MCF 10A (cell line): ENCODE measurements around the gene PDCD5. TPM values are rescaled to one million over a fixed set of nuclear protein-coding genes. Genes with fewer than 3 reads are reported as not detected.
A peak's percentile ranks its signal among the peaks of the same experiment; 100 is the strongest.

Experiments
- BruUV-seq: library from RNA; stranded (reverse); fragments of 400-500 nt; replicated peaks from 2 replicates; lab custom pipeline; 2021; lab: Mats Ljungman, UMichigan
- CTCF ChIA-PET: fragments of 300-600 bp; sonication (Branson Sonifier 250); formaldehyde crosslinking; extraction: SDS; loops from one replicate; lab custom pipeline; 2021; ENCODE audit warnings: antibody characterized with exemption, inconsistent platforms; lab: Yijun Ruan, JAX
- POLR2A ChIA-PET: fragments of 300-600, 350-650 bp; sonication (Branson Sonifier 250); formaldehyde crosslinking; extraction: SDS; loops from one replicate; lab custom pipeline; 2020; ENCODE audit warnings: antibody characterized with exemption, inconsistent platforms; lab: Yijun Ruan, JAX
- DNase-seq: peaks from one replicate; pipeline ENCODE4 v3.0.0-alpha.2; 2018; ENCODE audit not compliant: unreplicated experiment
- H3K27ac Mint-ChIP-seq: one replicate; pipeline ENCODE4 v1.8.0; 2022; ENCODE audit warnings: mild to moderate bottlenecking, low read depth, mixed read lengths; ENCODE audit not compliant: unreplicated experiment
- H3K27me3 Mint-ChIP-seq: one replicate; pipeline ENCODE4 v1.8.0; 2022; ENCODE audit warnings: mixed read lengths; ENCODE audit not compliant: insufficient read depth, unreplicated experiment
- H3K36me3 Mint-ChIP-seq: one replicate; pipeline ENCODE4 v1.8.0; 2022; ENCODE audit warnings: mild to moderate bottlenecking, moderate library complexity, mixed read lengths; ENCODE audit not compliant: insufficient read depth, unreplicated experiment
- H3K4me1 Mint-ChIP-seq: one replicate; pipeline ENCODE4 v1.8.0; 2022; ENCODE audit warnings: mixed read lengths; ENCODE audit not compliant: insufficient read depth, unreplicated experiment
- H3K4me3 Mint-ChIP-seq: one replicate; pipeline ENCODE4 v1.8.0; 2022; ENCODE audit warnings: mild to moderate bottlenecking, moderate library complexity, mixed read lengths; ENCODE audit not compliant: unreplicated experiment
- H3K9me3 Mint-ChIP-seq: one replicate; pipeline ENCODE4 v1.8.0; 2022; ENCODE audit warnings: mixed read lengths; ENCODE audit not compliant: unreplicated experiment
- intact Hi-C: fragments of 100-400 bp; cut with micrococcal nuclease; formaldehyde crosslinking; loops from 2 replicates; pipeline ENCODE4 v1.14.1; 2022
- total RNA-seq: library from RNA; stranded (reverse); gene quantifications from 2 replicates; pipeline ENCODE4 v1.2.3, GENCODE V29; 2022
- TF ChIP-seq, protein P1 (sequence below): fragments of 200-600 bp; IDR thresholded peaks from one replicate; pipeline ENCODE4 v1.8.0; 2022; ENCODE audit warnings: antibody characterized with exemption, mild to moderate bottlenecking; ENCODE audit not compliant: unreplicated experiment

Gene PDCD5
- total RNA-seq, 1 experiment from 2014 or later: 261 TPM

DNA sequence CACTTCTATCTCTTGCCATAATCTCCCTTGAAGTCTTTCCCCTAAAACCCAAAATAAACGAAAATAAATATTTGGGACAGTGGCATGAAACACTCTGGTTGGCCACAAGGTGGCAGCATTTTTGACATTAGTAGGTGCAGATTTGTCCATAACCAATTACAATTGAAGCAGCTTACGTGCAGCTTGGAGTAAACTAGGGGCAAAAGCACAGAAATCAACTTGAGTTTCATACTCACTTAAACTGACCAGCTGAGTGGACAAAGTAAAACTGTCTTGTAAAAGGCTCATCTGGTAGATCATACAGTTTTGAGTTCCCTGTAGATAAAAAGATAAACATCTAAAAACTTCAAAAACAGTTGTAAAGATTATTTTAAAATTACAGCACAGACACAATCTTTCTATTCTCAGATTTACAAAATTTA lies 18.8 kb downstream of the PDCD5 start:
- peak; percentile 69 for DNase-seq
- BruUV-seq: no TSS peak
- H3K27ac Mint-ChIP-seq: peak overlapping the region; percentile 22
- H3K4me1 Mint-ChIP-seq: no peaks in the 10 kb centered on the region
- no peak overlapping the region for H3K4me3 Mint-ChIP-seq
- peaks cover 84% of the 10 kb centered on the region for H3K36me3 Mint-ChIP-seq
- H3K9me3 Mint-ChIP-seq: no peaks in the 10 kb centered on the region
- CTCF ChIA-PET: interaction anchor here (0.6 to 1.5 kb wide), 21 partner anchors 10 to 1933 kb away, joined by 3 to 9 read pairs (median 4); partner anchors contain the start of genes FAAP24 and PDCD5
- TF ChIP-seq, protein P1, sequence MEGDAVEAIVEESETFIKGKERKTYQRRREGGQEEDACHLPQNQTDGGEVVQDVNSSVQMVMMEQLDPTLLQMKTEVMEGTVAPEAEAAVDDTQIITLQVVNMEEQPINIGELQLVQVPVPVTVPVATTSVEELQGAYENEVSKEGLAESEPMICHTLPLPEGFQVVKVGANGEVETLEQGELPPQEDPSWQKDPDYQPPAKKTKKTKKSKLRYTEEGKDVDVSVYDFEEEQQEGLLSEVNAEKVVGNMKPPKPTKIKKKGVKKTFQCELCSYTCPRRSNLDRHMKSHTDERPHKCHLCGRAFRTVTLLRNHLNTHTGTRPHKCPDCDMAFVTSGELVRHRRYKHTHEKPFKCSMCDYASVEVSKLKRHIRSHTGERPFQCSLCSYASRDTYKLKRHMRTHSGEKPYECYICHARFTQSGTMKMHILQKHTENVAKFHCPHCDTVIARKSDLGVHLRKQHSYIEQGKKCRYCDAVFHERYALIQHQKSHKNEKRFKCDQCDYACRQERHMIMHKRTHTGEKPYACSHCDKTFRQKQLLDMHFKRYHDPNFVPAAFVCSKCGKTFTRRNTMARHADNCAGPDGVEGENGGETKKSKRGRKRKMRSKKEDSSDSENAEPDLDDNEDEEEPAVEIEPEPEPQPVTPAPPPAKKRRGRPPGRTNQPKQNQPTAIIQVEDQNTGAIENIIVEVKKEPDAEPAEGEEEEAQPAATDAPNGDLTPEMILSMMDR: peak; percentile 56
- POLR2A ChIA-PET: interaction anchor here (0.8 kb wide), 1 partner anchor 18 kb away, joined by 3 read pairs; no protein-coding TSS in a partner anchor
- intact Hi-C loops: no loop called here
- H3K27me3 Mint-ChIP-seq: no peaks in the 10 kb centered on the region

DNA sequence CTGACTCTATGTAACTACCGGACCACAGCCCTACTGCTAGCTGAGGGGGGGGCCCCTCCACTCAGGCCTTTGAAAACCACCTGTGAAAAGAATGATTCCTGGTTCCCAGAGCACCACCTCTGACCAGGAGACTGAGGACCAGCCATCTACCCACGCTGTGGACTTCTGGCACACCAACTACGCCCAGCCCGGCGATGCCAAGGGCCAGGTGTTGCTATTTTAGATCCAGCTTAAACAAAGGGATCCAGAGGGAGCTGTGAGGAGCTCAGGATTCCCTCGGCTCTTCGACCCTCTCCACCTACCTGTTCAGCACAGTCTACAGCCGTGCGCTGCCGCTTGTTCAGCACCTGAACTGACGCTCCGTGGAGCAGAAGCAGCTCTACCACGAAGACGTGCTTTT lies 23.0 kb downstream of the PDCD5 start:
- Mint-ChIP-seq H3K36me3 (peaks cover 85% of the 10 kb centered on the region), H3K4me3 (no peak overlapping the region), H3K27ac (no peak overlapping the region), H3K4me1 (no peaks in the 10 kb centered on the region), H3K9me3 (no peaks in the 10 kb centered on the region), H3K27me3 (no peaks in the 10 kb centered on the region)
- POLR2A ChIA-PET: no interaction called here
- CTCF ChIA-PET: no interaction called here
- no TSS peak for BruUV-seq
- intact Hi-C loops: no loop called here
- no peak for DNase-seq
- TF ChIP-seq, protein P1: no peak

DNA sequence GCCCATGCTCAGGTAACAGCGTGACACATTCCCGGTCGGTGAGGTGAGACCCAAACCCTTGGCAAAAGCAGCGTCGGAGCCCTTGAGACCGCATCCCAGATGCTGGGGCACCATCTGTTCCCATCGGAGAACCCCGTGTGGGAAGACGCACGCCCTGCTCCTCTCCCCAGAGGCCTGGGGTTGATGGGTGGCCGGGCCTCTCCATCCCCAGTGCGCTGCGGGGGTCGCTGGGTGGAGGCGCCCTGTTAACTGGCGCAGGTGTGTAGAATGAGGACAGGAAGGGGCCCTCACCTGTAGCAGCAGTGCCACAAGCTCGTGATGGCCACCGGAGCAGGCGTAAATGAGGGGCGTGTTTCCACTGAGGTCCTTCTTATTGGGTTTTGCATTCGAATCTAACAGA lies 24.6 kb downstream of the PDCD5 start:
- no peak overlapping the region for H3K4me3 Mint-ChIP-seq
- no peaks in the 10 kb centered on the region for H3K4me1 Mint-ChIP-seq
- no peaks in the 10 kb centered on the region for H3K9me3 Mint-ChIP-seq
- ChIA-PET POLR2A (interaction anchor here (0.6 kb wide), 1 partner anchor 1523 kb away, joined by 3 read pairs; no protein-coding TSS in a partner anchor), CTCF (interaction anchor here (0.5 to 0.7 kb wide), 3 partner anchors 32 to 194 kb away, joined by 3 to 5 read pairs (median 4); no protein-coding TSS in a partner anchor)
- no TSS peak for BruUV-seq
- DNase-seq: no peak
- intact Hi-C loops: no loop called here
- H3K36me3 Mint-ChIP-seq: peaks cover 78% of the 10 kb centered on the region
- no peaks in the 10 kb centered on the region for H3K27me3 Mint-ChIP-seq
- TF ChIP-seq, protein P1: no peak
- H3K27ac Mint-ChIP-seq: no peak overlapping the region

DNA sequence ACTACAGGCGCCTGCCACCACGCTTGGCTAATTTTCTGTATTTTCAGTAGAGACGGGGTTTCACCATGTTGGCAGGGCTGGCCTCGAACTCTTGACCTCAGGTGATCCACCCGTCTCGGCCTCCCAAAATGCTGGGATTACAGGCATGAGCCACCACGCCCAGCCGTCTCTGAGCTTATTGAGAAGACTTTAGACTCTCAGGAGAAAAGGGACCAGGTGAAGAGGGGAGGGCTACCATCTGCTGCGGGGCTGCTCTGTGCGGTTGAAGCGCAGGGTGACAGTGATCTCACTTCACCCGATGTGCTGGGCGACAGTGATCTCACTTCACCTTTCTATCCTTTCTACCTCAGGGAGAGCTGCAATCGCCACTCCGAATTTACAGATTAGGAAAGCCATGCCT lies 25.3 kb downstream of the PDCD5 start:
- no peaks in the 10 kb centered on the region for H3K9me3 Mint-ChIP-seq
- no peak overlapping the region for H3K27ac Mint-ChIP-seq
- peaks cover 75% of the 10 kb centered on the region for H3K36me3 Mint-ChIP-seq
- H3K27me3 Mint-ChIP-seq: no peaks in the 10 kb centered on the region
- CTCF ChIA-PET: interaction anchor here (0.6 to 0.7 kb wide), 2 partner anchors 31 to 1940 kb away, joined by 3 to 5 read pairs; no protein-coding TSS in a partner anchor
- BruUV-seq: no TSS peak
- H3K4me3 Mint-ChIP-seq: no peak overlapping the region
- intact Hi-C loops: no loop called here
- no peak for DNase-seq
- POLR2A ChIA-PET: no interaction called here
- TF ChIP-seq, protein P1: no peak
- no peaks in the 10 kb centered on the region for H3K4me1 Mint-ChIP-seq
